GM21390 (cell line): Measurements from ENCODE around the gene B3GLCT.
"Not testable (repeated sequence)": the region's sequence is repeated elsewhere in the genome, so short reads cannot be mapped to it uniquely, and the experiment has no call there.

Experiments used
- ATAC-seq: cut with Tn5 transposase; IDR thresholded peaks from one replicate; pipeline ENCODE4 v1.9.1; 2021; ENCODE audit not compliant: unreplicated experiment

The B3GLCT gene

DNA sequence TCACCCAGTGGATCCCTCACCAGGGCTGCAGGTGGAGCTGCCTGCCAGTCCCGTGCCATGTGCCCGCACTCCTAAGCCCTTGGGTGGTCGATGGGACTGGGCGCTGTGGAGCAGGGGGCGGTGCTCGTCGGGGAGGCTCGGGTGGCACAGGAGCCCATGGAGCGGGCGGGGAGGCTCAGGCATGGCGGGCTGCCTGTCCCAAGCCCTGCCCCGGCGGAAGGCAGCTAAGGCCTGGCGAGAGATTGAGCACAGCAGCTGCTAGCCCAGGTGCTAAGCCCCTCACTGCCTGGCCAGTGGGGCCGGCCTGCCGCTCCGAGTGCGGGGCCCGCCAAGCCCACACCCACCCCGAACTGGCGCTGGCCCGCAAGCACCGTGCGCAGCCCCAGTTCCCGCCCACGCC is 16.8 kb upstream of the B3GLCT start:
- no peak for ATAC-seq

DNA sequence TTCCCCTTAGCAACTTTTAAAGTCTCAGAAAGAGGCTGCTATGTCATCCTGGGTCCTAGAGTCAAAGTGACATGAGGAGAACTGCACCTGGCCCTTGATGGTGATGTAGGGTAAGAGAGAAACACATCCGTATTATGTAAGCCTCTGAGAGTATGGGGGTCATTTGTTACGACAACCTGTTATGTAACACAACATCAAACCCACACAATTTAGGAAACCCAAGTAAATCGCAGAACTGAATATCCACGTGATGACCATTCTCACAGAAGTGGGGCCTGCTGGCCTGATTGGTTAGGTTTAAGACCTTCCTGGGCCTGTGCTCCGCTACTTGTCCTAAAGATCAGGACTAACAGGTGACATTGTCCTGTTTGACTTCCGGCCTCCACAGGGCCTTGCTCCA is 15.3 kb upstream of the B3GLCT start:
- no peak for ATAC-seq

DNA sequence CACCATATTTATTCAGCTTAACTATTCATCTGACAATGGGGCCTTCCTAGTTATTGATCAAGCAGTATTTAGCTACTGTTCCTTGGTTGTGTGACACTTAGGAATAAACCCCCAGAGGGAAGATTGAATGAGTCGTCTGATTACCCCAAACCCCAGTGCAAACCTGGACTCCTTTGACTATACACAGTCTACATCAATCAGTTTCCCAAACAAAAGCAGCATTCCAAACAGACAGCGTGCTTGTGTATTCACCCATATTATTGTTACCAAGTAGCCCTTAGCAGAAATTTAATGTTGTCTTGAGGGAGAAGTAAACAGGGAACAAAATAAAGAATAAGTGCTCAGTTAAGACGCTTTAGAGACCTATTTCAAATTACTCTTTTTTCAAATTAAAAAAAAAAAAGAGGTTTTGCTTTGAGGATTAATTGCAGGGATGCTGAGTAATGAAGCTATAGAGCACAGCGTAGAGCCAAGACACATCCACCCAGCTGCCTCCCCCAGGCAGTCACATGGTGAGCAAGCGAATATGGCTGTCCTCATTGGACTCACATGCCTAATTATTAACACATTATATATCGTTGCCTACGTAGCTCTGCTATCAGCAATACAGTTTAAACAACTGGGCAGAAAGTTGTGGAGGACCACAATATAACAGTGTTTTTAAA is 14.7 kb upstream of the B3GLCT start:
- no peak for ATAC-seq

DNA sequence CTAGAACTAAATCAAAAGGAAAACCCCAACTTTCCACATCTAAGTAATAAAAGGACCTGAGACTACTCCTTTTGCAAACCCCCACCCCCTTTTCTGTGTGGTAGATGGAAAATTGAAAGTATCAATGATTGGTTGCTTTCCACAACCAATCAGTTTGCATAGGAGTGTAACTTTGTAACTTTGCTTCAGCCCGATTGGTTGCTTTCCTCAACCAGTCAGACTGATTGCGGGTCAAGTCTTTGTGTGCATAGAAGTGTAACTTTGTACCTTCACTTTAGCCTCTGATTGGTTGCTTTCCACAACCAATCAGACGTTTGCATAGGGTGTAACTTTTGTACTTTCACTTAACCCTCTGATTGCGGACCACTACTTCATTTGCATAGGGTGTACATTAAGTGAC is 8.0 kb upstream of the B3GLCT start:
- ATAC-seq: no peak

DNA sequence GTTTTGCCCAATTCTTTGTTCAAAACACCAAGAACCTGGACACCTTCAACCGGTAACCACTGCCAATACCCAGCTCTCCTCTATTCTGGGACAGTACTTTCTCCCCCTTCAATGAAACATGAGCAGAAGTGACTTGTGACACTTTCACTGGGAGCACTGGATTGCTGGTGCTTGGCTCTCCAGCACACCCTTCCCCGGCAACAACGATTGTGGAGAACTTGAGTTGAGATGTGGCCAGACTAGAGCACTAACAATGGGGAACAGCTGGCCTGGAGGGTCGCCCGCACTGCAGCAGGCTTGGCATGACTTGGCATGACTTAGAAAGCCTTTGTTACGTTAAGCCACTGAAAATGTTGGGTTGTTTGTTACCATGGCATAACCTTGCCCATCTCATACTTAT is 7.5 kb upstream of the B3GLCT start:
- no peak for ATAC-seq

DNA sequence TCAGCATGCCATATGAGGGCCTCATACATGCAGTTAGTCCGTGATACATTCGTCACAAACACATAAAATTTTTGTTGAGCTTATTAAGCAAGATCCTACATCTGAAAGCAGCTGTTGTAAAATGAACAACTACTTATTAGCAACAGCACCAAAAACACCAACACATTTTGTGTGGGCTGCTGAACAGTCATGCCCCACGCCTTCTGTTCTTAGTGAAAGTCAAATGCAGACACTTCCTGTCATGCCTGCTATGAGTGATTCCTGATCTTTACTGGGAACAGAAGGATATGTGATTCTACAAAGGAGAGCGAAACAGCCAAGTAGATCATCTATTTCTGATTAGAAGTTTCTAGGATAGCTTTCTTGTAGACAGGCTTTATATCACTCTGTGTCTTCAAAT is 4.2 kb upstream of the B3GLCT start:
- ATAC-seq: no peak

DNA sequence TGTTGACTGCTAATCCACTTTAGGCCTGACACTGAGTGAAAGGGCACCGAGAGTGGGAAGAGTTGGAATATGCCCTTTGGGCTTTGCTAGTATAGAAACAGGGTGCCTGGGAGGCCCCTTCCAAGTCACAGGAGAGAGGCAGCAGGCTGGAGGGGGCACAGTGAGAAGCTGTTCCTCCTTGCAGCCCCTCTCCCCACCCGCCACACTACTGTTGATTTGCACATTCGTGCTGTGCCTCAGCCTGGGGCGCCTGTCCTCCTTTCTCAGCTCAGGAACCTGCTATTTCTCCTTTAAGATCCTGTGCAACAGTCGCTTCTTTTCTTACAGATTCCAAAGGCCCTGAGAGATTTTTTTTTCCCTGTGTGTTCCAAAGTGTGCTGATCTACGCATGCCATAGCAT is 2.8 kb upstream of the B3GLCT start:
- no peak for ATAC-seq

DNA sequence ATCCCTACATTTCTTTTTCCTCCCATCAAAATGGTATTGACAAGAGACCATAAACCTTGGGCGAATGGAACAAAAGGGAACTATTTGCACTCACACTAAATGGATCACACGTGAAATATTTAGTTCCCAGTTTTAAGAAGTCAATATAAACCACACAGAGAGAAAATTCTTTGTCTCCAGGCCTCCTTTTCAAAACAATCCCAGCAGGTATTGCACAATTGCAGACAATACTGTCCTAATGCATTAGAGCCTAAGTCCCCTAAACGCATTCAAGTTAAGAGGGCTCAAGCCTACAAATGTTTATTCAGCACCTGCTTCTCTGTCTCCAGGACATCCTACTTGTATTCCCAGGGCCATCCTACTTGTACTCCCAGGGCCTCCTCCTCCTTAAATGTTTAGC is 1.3 kb upstream of the B3GLCT start:
- ATAC-seq: no peak

DNA sequence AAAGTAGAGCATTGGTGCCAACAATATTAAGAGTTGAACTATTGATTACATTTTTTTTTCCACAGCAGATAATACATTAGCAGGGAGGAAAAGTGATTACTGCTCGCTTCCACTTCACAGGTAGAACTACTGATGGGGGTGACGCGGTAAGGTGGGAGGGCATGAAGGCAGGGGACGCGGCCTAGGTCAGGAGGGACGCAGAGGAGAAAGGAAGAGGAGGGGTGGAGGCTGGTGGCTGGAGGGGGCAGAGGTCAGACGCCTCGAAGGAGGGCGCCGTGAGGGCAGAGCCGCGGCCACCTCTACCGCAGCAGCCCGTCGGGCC is 287 bp upstream of the B3GLCT start:
- ATAC-seq: no peak

DNA sequence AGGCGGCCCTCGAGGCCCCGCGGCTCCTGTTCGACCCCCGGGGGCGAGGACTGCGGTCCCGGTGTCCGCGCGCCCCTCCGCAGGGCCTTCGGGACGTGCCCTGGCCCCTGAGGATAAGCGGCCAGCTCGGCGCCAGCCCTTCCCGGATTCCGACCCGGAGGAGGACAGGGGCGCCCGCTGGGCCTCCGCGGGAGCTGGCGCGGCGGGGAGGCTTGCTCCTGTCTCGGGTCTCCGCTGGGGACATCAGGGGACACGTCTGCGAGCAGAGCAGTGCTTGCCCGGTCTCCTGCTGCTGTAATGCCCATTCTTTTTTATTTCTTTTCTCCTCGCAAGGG is 829 bp downstream of the B3GLCT start:
- ATAC-seq: peak; percentile 29

DNA sequence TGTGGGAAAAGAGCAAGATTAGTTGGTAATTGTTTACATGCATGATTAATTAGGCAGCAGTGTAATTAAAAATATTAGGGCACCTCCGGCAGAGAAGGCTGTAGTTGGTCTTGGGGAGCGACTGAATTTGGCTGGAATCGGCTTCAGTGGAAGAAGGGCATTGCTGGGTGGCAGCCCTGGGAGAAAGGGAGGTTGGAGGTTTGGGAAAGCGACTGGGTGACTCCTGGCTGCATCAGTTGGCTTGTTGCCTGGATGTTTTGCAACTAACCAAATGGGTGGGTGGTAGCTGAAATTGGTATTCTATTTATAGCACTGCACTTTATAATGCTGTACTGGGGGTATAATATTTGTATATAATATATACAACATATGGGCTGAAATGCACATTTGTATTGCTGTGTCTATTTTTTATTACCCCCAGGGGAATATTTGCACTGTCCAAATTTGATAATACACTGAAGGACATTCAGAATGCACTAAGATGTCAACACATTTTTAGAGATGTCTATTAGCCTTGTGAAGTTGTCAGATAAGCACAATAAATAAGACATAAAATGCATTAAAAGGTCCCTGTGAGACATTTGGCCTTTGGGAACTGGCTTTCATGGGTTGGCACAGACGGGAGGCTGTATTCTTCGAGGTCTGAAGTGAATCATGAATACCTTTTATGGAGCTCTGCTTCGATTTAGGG is 1.7 kb downstream of the B3GLCT start:
- no peak for ATAC-seq

DNA sequence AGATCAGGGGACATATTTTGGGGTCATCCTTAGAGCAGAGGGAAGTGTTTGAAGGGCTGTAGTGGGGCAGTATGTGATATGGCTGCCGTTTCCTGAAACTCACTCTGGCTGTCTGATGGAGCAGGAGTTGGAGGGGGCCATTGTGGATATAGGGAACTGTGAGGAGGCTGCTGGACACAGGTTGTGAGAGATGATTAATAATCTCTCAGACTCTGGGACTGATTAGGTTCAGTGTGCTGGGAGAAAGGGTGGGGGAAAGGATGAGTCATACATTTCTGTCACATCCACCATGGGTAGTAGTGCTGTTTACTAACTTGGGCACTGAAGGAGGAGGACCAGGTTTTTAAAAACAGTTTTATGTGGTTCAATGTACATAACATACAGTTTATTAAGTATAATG is 4.8 kb downstream of the B3GLCT start:
- ATAC-seq: no peak

DNA sequence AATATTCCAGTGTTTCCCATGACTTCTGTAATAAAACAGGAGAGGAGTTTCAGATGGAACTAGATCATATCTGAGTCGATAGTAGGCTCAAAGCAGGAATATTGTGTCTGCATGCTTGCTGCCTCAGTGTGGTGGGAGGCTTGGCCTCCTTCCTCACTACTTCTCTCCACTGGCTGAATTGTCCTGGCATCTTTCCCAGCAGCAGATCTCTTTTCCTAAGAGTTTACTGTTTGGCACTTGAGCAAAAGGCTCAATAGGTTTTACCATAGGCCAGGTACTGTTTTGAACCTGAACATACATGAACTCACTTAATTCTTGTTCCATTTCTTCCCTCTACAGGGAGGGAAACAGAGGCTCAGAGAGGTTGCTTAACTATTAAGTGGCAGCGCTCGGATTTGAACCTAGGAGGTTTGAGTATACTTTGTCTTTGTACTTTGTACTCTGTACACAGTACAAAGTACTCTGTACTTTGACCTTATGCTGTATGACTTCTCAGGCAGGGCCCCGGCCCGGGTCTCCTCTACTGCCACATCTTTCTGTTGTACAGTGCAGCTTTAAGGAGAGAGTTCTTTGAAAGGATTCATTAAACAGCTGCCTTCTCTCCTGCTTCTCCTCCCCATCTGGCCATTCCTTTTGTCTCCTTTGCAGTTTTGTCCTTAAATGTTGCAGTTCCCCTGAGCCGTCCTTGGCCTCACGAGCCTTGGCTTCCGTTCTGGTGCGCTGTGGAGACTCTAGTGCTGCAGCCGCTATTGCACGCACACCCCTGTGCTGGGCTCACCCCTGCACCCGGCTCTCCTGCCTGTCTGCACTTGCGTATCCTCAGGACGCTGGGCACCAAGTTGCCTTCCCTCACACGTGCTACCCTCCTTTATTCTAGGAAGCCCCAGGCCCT is 8.1 kb downstream of the B3GLCT start:
- no peak for ATAC-seq

DNA sequence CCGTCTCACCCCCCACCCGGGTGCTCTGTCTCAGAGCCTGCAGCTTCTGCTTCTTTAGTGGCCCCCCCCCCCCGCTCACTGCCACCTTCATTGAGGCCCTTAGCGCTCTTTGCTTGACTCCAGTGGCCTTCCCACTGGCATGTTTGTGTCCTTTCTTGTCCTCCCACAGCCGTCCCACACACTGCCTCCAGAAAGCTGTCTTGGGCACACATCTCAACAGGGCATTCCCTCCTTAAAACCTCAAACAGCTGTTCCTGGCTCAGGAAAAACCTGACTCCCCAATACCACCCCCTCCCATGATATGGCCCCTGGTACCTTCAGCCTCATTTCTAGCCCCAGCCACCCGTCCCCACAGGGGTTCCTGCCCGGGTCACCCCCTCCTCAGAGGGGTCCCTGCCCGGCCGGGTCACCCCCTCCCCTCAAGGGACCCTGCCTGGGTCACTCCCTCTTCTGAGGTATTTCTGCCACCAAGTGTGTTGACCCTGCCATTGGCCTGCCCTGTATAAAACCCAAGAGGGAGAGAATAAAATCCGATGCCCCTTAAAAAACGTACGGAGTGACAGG is 8.9 kb downstream of the B3GLCT start:
- ATAC-seq: no peak

DNA sequence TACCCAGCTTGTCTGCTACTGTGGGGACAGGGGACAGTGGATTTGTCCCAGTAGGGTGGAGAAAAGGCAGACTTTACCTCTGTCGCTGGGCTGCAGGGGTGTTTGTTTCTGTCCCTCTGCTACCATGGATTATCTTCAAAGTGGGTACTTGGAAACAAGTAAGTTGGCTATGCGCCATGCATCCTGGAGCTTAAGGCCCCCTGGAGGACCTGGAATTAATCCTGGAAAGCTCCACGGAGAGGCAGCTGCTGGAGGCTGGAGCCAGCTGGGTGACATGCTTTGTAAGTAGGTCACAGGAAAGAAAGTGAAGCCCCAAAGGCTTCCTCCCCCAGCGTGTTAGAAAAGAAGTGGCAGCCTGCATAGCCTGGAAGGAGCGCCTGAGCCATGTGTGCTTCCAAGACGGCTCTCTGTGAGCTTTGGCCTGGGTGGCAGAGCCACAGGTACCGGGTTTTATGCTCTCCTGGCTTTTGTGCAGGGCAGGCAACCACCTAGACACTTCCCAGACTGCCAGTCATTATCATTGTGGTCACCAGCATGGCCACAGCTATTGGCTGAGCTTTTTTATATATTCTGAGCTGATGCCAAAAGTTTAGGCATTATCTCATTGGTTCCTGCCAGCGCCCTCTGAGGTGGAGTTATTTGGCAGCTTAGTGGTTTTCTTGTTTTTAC is 9.5 kb downstream of the B3GLCT start:
- ATAC-seq: no peak

DNA sequence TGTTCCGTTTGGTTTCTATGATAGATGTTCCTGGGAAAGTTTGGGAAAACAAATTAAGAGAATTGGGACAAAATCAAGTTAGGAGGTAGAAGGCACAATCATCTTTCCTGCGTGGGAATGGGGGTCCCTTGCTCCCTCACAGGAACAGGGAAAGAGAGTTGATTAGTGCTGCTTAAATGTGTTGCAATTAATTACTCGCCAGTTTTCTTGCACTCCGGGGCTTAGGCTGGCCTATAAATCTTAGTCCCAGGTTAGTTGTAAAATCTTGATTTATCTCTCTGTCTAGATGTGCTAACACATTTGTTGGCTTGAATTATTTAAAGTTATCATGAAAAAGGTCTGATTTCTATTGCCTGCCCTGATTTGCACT is 10.1 kb downstream of the B3GLCT start:
- ATAC-seq: no peak

DNA sequence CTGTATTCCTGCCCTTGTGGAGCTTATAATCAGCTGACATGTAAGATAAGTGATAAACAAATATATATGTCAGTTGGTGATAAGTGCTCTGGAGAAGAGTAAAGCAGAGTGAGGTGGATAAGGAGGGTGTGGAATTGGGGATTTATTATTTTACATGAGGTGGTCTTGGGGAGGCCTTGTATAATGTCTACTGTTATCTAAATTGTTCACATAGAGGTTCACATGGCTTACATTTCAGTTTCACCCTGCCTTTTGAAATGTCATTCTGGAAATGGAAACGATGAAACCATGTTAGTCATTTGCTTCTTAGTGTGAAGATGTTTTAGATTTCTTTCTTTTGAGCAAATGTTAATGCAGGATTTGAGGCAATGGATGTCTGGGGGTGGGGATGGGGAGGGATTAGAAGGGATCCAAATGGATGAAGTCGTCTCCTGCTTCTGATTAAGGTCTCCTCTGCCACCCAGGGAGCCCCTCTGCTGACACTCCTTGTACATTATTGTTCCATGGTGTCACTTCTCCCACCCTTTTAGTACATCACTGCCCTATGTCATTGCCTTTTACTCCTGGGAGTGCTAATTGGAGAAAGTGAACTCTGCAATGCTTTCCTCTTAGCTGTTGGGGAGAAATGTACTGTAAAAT is 14.0 kb downstream of the B3GLCT start:
- ATAC-seq: no peak

DNA sequence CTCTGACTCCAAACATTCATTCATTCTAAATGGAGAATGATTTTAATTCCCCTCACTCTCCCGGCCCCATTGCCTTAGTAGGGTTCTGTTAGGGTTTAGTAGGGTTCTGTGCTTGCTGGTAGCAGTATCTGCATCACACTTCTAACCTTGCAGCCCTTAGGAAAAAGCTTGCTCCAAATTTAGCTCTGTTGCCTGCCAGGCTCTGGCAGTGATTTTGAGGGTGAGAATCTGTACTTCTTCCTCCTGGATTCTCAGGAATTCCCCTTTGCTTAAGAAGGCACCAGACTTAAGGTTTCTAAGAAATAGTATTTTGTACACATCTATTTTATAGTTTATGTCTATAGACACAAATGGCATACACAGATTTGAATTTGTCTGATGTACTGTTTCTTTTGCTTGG is 14.7 kb downstream of the B3GLCT start:
- ATAC-seq: no peak

DNA sequence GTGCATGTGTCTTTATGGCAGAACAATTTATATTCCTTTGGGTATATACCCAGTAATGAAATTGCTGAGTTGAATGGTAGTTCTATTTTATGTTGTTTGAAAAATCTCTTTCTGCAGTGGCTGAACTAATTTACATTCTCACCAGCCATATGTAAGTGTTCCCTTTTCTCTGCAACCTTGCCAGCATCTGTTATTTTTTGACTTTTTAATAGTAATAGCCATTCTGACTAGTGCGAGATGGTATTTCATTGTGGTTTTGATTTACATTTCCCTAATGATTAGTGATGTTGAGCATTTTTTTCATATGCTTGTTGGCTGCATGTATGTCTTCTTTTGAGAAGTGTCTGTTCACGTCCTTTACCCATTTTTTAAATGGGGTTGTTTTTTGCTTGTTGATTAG is 17.1 kb downstream of the B3GLCT start:
- ATAC-seq: not testable (repeated sequence)

DNA sequence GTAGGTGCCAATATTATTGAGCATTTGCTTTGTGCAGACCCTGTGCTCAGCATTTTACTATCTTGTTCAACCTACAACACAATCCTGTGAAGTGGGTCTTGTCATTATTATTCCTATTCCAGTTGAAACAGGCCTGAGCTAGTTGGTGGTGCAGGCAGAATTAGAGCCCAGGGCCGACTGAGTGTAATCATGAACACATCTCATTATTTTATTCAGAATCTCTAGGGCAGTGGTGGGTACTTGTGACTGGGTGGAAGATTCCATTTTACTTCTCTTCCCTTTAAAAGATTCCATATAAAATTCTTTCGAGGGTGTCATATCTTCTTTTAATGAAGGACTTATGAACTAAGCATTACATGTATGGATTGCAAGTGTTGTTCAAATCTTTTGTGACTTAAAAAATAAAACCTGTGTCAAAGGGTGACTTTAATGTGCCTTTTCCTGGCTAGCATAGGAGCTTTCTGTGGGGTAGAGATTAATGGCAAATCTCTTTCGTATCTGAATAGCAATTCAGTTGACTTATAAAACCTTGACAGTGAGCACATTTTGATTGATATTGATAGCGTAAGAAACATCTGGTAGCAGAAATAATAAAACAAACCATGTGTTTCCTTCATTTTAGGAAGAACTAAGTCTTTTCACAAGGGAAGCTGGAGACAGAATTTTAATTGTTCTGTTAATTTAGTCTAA is 20.3 kb downstream of the B3GLCT start:
- ATAC-seq: no peak
